Breast epithelium (tissue), 3 donors: ENCODE results near the gene ADGRG3.

ENCODE experiments used
- POLR2A ChIP-seq: fragments of 450-650 bp; IDR thresholded peaks from one replicate; pipeline ENCODE4 v1.6.1; 2016; ENCODE audit warnings: antibody characterized with exemption, mild to moderate bottlenecking, moderate library complexity
- TF ChIP-seq, protein P1 (sequence below), 3 donors: fragments of 450-650 bp; IDR thresholded peaks; one replicate each; pipeline ENCODE4 v1.5.1; 2016 to 2017; ENCODE audit warnings: antibody characterized with exemption in 3 of 3, mild to moderate bottlenecking in 3 of 3, moderate library complexity in 3 of 3

DNA sequence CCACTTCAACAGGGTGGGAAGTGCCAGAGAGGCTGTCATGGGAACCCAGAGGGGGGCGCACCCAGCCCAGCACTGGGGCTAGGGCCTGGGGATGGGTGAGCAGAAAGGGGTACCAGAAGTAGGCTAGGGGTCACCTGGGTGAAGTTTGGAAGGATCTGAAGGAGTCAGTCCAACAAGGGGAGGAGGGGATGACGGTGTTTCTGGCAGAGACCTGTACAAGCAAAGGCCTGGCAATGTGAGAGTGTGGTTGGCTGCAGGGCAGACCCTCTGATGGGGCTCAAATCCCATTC is 54.0 kb downstream of the ADGRG3 start:
- TF ChIP-seq POLR2A = no peak
- TF ChIP-seq, protein P1, sequence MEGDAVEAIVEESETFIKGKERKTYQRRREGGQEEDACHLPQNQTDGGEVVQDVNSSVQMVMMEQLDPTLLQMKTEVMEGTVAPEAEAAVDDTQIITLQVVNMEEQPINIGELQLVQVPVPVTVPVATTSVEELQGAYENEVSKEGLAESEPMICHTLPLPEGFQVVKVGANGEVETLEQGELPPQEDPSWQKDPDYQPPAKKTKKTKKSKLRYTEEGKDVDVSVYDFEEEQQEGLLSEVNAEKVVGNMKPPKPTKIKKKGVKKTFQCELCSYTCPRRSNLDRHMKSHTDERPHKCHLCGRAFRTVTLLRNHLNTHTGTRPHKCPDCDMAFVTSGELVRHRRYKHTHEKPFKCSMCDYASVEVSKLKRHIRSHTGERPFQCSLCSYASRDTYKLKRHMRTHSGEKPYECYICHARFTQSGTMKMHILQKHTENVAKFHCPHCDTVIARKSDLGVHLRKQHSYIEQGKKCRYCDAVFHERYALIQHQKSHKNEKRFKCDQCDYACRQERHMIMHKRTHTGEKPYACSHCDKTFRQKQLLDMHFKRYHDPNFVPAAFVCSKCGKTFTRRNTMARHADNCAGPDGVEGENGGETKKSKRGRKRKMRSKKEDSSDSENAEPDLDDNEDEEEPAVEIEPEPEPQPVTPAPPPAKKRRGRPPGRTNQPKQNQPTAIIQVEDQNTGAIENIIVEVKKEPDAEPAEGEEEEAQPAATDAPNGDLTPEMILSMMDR (IDR thresholded peaks at IDR 0.05) = no peak
